DND-41 (cell line): ENCODE results near the gene KCNN3.

Experiments
- ATAC-seq: fragments of 200-7000 bp; cut with Tn5 transposase; 3 replicates; pipeline ENCODE4 v1.9.1; 2021; ENCODE audit warnings: low read depth; ENCODE audit not compliant: insufficient read depth
- DNase-seq: peaks from one replicate; pipeline ENCODE4 v3.0.0-alpha.2; 2020
- H2AFZ ChIP-seq: 2 replicates; pipeline ENCODE4 v1.6.0; 2012; ENCODE audit warnings: low read depth, low read length
- H3K27ac ChIP-seq: 2 replicates; pipeline ENCODE4 v1.5.1; 2012; ENCODE audit warnings: low read length, inconsistent platforms
- H3K27me3 ChIP-seq: fragments of 200-600 bp; sonication (generic); 2 replicates; pipeline ENCODE4 v1.6.0; 2012; ENCODE audit warnings: low read length, mild to moderate bottlenecking, inconsistent platforms; ENCODE audit not compliant: insufficient read depth, poor library complexity
- H3K36me3 ChIP-seq: 2 replicates; pipeline ENCODE4 v1.5.1; 2012; ENCODE audit warnings: low read length, inconsistent platforms; ENCODE audit not compliant: insufficient read depth
- H3K4me1 ChIP-seq: 2 replicates; pipeline ENCODE4 v1.5.1; 2012; ENCODE audit warnings: mild to moderate bottlenecking, low read length; ENCODE audit not compliant: insufficient read depth
- H3K4me2 ChIP-seq: 2 replicates; pipeline ENCODE4 v1.6.0; 2012; ENCODE audit warnings: mild to moderate bottlenecking, moderate library complexity, low read length, inconsistent platforms; ENCODE audit not compliant: insufficient read depth
- H3K4me3 ChIP-seq, 2 experiments: fragments of 200-600 bp in 1 of 2; shearing (Covaris generic) in 1 of 2; 2 replicates each; pipeline ENCODE4 v1.5.1; 2012 to 2016; ENCODE audit warnings: inconsistent platforms in 2 of 2, low read length in 2 of 2, mild to moderate bottlenecking in 2 of 2, low read depth in 1 of 2, moderate library complexity in 1 of 2
- H3K79me2 ChIP-seq: 2 replicates; pipeline ENCODE4 v1.6.0; 2012; ENCODE audit warnings: low read length, inconsistent platforms; ENCODE audit not compliant: insufficient read depth
- H3K9ac ChIP-seq: 2 replicates; pipeline ENCODE4 v1.6.0; 2012; ENCODE audit warnings: low read depth, mild to moderate bottlenecking, inconsistent platforms, low read length, moderate library complexity
- H3K9me3 ChIP-seq: 2 replicates; pipeline ENCODE4 v1.5.1; 2012; ENCODE audit warnings: low read length, moderate library complexity, mild to moderate bottlenecking, inconsistent platforms; ENCODE audit not compliant: insufficient read depth, severe bottlenecking
- H4K20me1 ChIP-seq: 2 replicates; pipeline ENCODE4 v1.6.0; 2012; ENCODE audit warnings: low read length; ENCODE audit not compliant: insufficient read depth
- EZH2 ChIP-seq: IDR thresholded peaks from 3 replicates; pipeline ENCODE4 v1.6.1; 2012; ENCODE audit warnings: borderline replicate concordance, low read depth, mild to moderate bottlenecking, moderate library complexity, low read length, inconsistent platforms; ENCODE audit not compliant: severe bottlenecking
- TF ChIP-seq, protein P1 (sequence below): IDR thresholded peaks from 2 replicates; pipeline ENCODE4 v1.5.1; 2012; ENCODE audit warnings: borderline replicate concordance, low read length, moderate library complexity, mild to moderate bottlenecking; ENCODE audit not compliant: poor library complexity, severe bottlenecking; ENCODE audit errors: extremely low read depth

The KCNN3 gene

DNA sequence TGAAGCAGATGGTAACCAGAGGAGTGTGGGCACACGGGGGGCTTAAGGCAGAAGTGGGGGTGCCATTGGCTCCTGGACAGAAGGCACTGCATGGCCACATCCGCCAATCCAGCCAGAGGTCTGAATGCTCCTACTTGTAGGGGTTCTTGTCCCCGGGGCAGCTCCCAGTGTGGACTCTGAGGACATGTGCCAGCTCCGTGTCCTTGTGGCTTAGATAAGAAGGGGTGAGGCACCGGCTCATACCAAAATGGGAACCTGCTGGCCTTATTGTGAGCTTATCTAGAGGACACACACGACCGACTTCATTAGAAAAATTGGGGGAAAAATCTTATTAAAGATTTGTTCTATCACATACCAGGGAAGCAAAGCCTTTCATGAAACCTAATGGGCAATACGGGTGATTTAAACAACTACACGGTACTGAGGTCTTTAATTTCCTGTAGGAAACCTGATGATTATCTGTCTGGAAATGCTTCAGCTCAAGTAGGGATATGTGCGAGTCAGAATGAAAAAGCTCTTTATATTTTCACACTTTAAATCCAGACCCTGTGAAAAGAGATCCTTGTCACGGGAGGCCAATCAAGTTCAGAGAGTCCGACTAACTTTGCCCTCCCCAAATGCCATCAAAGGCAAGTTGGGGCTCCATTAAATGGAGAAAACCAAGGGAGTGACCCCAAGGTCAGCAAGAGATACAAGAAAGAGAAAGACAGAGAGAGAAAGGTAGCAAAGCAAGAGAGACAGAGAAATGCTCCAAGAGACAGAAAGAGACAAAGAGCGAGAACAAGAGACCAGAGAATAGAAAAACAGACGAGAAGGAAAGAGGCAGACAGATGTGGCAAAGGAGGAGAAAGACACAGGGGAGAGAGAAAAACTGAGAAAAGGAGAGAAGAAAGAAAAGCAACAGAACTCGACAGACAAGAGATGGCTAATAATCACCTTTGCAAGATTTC lies 14.1 kb upstream of the KCNN3 start:
- H3K9me3 ChIP-seq: no peaks in the 10 kb centered on the region
- H3K4me3 ChIP-seq: no peak overlapping the region
- no peaks in the 10 kb centered on the region for H4K20me1 ChIP-seq
- H3K9ac ChIP-seq: no peak overlapping the region
- H3K79me2 ChIP-seq: no peaks in the 10 kb centered on the region
- no peak for ATAC-seq
- H3K27me3 ChIP-seq: peaks cover 35% of the 10 kb centered on the region
- H2AFZ ChIP-seq: no peak overlapping the region
- no peaks in the 10 kb centered on the region for H3K36me3 ChIP-seq
- H3K27ac ChIP-seq: no peak overlapping the region
- no peaks in the 10 kb centered on the region for H3K4me1 ChIP-seq
- TF ChIP-seq, protein P1, sequence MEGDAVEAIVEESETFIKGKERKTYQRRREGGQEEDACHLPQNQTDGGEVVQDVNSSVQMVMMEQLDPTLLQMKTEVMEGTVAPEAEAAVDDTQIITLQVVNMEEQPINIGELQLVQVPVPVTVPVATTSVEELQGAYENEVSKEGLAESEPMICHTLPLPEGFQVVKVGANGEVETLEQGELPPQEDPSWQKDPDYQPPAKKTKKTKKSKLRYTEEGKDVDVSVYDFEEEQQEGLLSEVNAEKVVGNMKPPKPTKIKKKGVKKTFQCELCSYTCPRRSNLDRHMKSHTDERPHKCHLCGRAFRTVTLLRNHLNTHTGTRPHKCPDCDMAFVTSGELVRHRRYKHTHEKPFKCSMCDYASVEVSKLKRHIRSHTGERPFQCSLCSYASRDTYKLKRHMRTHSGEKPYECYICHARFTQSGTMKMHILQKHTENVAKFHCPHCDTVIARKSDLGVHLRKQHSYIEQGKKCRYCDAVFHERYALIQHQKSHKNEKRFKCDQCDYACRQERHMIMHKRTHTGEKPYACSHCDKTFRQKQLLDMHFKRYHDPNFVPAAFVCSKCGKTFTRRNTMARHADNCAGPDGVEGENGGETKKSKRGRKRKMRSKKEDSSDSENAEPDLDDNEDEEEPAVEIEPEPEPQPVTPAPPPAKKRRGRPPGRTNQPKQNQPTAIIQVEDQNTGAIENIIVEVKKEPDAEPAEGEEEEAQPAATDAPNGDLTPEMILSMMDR: no peak
- TF ChIP-seq EZH2: no peak
- H3K4me2 ChIP-seq: no peak overlapping the region
- DNase-seq: no peak

DNA sequence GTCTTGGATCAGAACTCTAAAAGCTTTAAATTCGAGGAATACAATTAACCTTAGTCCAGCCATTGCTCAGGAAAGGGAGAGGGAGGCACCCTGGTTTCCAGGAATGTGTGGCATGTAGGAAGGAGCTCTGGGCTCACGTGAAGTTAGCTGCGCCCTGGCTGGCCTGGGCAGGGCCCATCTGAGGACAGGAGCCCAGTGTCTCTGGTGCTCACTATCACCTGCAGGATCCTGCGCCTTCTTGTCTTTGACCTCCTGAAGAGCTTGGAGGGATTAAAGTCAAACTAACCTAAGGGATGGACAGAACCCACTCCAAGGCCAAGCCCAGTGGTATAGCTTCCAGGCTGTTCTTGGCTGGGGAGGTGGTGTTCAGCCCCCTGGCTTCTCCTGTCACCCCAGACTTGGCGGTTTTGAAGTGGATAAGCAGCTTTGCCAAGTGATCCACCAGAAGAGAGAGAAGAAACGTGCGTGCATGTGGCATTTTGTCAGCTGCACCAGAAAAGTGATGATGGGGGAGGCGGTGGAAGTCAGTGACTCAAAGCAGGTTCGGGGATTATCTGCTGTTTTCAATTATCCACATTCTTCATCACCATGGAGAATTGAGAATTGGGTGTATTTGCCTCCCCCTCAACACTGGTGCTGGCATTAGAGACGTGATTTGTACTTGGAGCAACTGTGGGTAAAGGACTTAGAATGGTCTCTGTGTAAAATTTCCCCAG lies 11.9 kb upstream of the KCNN3 start:
- no peaks in the 10 kb centered on the region for H3K36me3 ChIP-seq
- no peak overlapping the region for H3K4me2 ChIP-seq
- H3K27me3 ChIP-seq: peaks cover 25% of the 10 kb centered on the region
- H3K79me2 ChIP-seq: no peaks in the 10 kb centered on the region
- TF ChIP-seq, protein P1: no peak
- no peak for TF ChIP-seq EZH2
- ATAC-seq (no peak), DNase-seq (no peak)
- H3K4me3 ChIP-seq: no peak overlapping the region
- no peak overlapping the region for H3K9ac ChIP-seq
- no peaks in the 10 kb centered on the region for H3K9me3 ChIP-seq
- H4K20me1 ChIP-seq: no peaks in the 10 kb centered on the region
- no peaks in the 10 kb centered on the region for H3K4me1 ChIP-seq
- H2AFZ ChIP-seq: no peak overlapping the region
- no peak overlapping the region for H3K27ac ChIP-seq

DNA sequence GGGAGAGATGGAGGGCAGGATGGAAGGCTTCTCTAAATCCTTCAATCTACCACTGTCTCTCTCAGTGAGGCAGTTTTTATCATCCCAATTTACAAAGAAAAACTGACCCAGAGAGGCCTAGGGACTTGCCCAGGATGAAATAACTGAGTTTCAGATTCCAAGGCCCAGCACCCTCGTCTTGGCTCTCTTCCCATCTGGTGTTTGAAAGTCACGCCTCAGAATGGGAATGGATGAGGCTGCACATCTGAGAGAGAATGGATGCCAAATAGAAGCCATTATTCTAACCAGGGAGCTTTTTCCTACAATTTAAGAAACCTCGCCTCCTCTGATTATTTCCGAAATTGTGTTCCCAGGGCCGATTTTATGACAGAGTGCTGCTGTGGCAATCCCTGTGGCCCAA lies 10.6 kb upstream of the KCNN3 start:
- no peak overlapping the region for H3K9ac ChIP-seq
- no peak for DNase-seq
- no peak for TF ChIP-seq EZH2
- TF ChIP-seq, protein P1: no peak
- no peaks in the 10 kb centered on the region for H3K79me2 ChIP-seq
- no peak overlapping the region for H2AFZ ChIP-seq
- H3K27me3 ChIP-seq: peaks cover 25% of the 10 kb centered on the region
- no peaks in the 10 kb centered on the region for H3K36me3 ChIP-seq
- no peak for ATAC-seq
- H3K4me1 ChIP-seq: no peaks in the 10 kb centered on the region
- no peak overlapping the region for H3K27ac ChIP-seq
- H3K4me2 ChIP-seq: no peak overlapping the region
- H3K9me3 ChIP-seq: no peaks in the 10 kb centered on the region
- H4K20me1 ChIP-seq: no peaks in the 10 kb centered on the region
- no peak overlapping the region for H3K4me3 ChIP-seq
